T-cell (primary cell): ENCODE data around the gene ACAN. TPM values are rescaled to one million over a fixed set of nuclear protein-coding genes. Genes with fewer than 3 reads are reported as not detected.

Source experiments
- ATAC-seq, 4 experiments: fragments of 200-7000 bp in 3 of 4; fragments of 150-1000 bp in 1 of 4; cut with Tn5 transposase; replicated peaks in 1 of 4; 1 replicate in 3 of 4; 2 replicates in 1 of 4; pipeline ENCODE4 v1.10.0; 2021; ENCODE audit warnings: moderate library complexity in 3 of 4, mild to moderate bottlenecking in 2 of 4, moderate number of reproducible peaks in 1 of 4
- CTCF ChIA-PET, 2 donors: fragments of 300-600 bp; sonication (Branson Sonifier 250); formaldehyde crosslinking; loops; one replicate each; lab custom pipeline; 2022; ENCODE audit warnings: antibody characterized with exemption in 2 of 2; lab: Charles Lee
- POLR2A ChIA-PET, 2 donors: fragments of 300-600 bp; sonication (Branson Sonifier 250); formaldehyde crosslinking; loops; one replicate each; lab custom pipeline; 2022; ENCODE audit warnings: antibody characterized with exemption in 2 of 2; lab: Charles Lee
- DNase-seq, 35 experiments: peaks; one replicate each; pipeline versions ENCODE4 v3.0.0 to v3.0.0-alpha.2; 2013 to 2023
- H3K27ac ChIP-seq: one replicate; pipeline ENCODE4 v1.5.1; 2013; ENCODE audit warnings: low read length
- H3K27me3 ChIP-seq, 2 experiments: replicated peaks in 1 of 2; 1 replicate in 1 of 2; 2 replicates in 1 of 2; pipeline versions ENCODE4 v1.6.1 to v1.7.0; 2013; ENCODE audit warnings: low read length in 1 of 2, mixed read lengths in 1 of 2; ENCODE audit not compliant: control insufficient read depth in 2 of 2, insufficient read depth in 2 of 2; ENCODE audit errors: extremely low read depth in 1 of 2
- H3K36me3 ChIP-seq, 2 donors: 1 replicate in 1 of 2; 2 replicates in 1 of 2; pipeline versions ENCODE4 v1.6.1 to v1.7.0; 2013; ENCODE audit warnings: low read length in 1 of 2; ENCODE audit not compliant: control insufficient read depth in 2 of 2, insufficient read depth in 1 of 2; ENCODE audit errors: extremely low read depth in 1 of 2
- H3K4me1 ChIP-seq, 2 experiments: 1 replicate in 1 of 2; 2 replicates in 1 of 2; pipeline versions ENCODE4 v1.6.1 to v1.7.0; 2013; ENCODE audit warnings: low read length in 2 of 2, mixed read lengths in 1 of 2; ENCODE audit not compliant: insufficient read depth in 2 of 2, control insufficient read depth in 1 of 2; ENCODE audit errors: extremely low read depth in 1 of 2
- H3K4me3 ChIP-seq, 2 donors: 1 replicate in 1 of 2; 2 replicates in 1 of 2; pipeline versions ENCODE4 v1.5.1 to v1.7.0; 2013; ENCODE audit warnings: mild to moderate bottlenecking in 2 of 2, low read length in 1 of 2, moderate library complexity in 1 of 2; ENCODE audit not compliant: control insufficient read depth in 1 of 2; ENCODE audit errors: extremely low read depth in 1 of 2
- H3K9me3 ChIP-seq: 2 replicates; pipeline ENCODE4 v1.7.0; 2013
- H3K27ac Mint-ChIP-seq, 2 donors: one replicate each; pipeline ENCODE4 v1.8.0; 2020 to 2021; ENCODE audit warnings: mild to moderate bottlenecking in 2 of 2, mixed read lengths in 2 of 2
- H3K27me3 Mint-ChIP-seq, 2 donors: one replicate each; pipeline ENCODE4 v1.8.0; 2021 to 2022; ENCODE audit warnings: mixed read lengths in 2 of 2
- H3K36me3 Mint-ChIP-seq: one replicate; pipeline ENCODE4 v1.8.0; 2021; ENCODE audit warnings: mixed read lengths
- H3K4me1 Mint-ChIP-seq, 3 donors: one replicate each; pipeline ENCODE4 v1.8.0; 2020 to 2022; ENCODE audit warnings: mixed read lengths in 3 of 3, mild to moderate bottlenecking in 1 of 3
- H3K4me3 Mint-ChIP-seq, 3 donors: one replicate each; pipeline ENCODE4 v1.8.0; 2020 to 2022; ENCODE audit warnings: mild to moderate bottlenecking in 3 of 3, mixed read lengths in 3 of 3, moderate library complexity in 3 of 3
- H3K9me3 Mint-ChIP-seq, 3 donors: one replicate each; pipeline ENCODE4 v1.8.0; 2020 to 2022; ENCODE audit warnings: mixed read lengths in 3 of 3
- WGBS: methylation state at CpG from one replicate; pipeline ENCODE4 v1.1.5; 2013; ENCODE audit warnings: missing lambda C conversion rate; ENCODE audit not compliant: insufficient coverage; 5-methylcytosine and 5-hydroxymethylcytosine counted together
- total RNA-seq, 35 experiments: library from RNA in 6 of 35; stranded (reverse) in 6 of 35; fragments of 120-200 nt in 1 of 35; gene quantifications; one replicate each; pipeline versions ENCODE4 v1.2.1 to v1.2.4 and lab custom pipeline; 2013 to 2026

Gene ACAN
- total RNA-seq, 5 donors from 2014 or later (not counting 1 experiment from before 2014, with no cell fraction given) = not detected

- ATAC-seq (no peak), DNase-seq (peak in 1 of 35 experiments; percentile 2)
- CTCF ChIA-PET = no interaction called here
- Histone ChIP-seq H3K9me3 (no peaks in the 10 kb centered on the region), H3K36me3 (no peaks in the 10 kb centered on the region), H3K4me3 (no peak overlapping the region), H3K27me3 (peaks cover 0 to 18% of the 10 kb centered on the region in 2 experiments), H3K27ac (no peak overlapping the region), H3K4me1 (no peaks in the 10 kb centered on the region)
- H3K27me3 Mint-ChIP-seq = peaks cover 15 to 24% of the 10 kb centered on the region in 2 donors
- H3K4me3 Mint-ChIP-seq = no peak overlapping the region
- WGBS = 55% methylated on average over 3 of the region's 3 CpGs
- no peaks in the 10 kb centered on the region for H3K9me3 Mint-ChIP-seq
- POLR2A ChIA-PET = no interaction called here
- H3K36me3 Mint-ChIP-seq = no peaks in the 10 kb centered on the region
- no peaks in the 10 kb centered on the region for H3K4me1 Mint-ChIP-seq
- no peak overlapping the region for H3K27ac Mint-ChIP-seq
Observed at GRCh38 chr15:88788036-88788435, 15.2 kb upstream of the ACAN start.

GRCh38 chr15:88788816-88789215 is 14.4 kb upstream of the ACAN start:
- Mint-ChIP-seq H3K27ac (no peak overlapping the region), H3K36me3 (no peaks in the 10 kb centered on the region), H3K9me3 (no peaks in the 10 kb centered on the region), H3K27me3 (peaks cover 15 to 29% of the 10 kb centered on the region in 2 donors), H3K4me1 (no peaks in the 10 kb centered on the region), H3K4me3 (no peak overlapping the region)
- H3K36me3 ChIP-seq = no peaks in the 10 kb centered on the region
- DNase-seq (no peak), ATAC-seq (no peak)
- no peak overlapping the region for H3K4me3 ChIP-seq
- peaks cover 0 to 21% of the 10 kb centered on the region in 2 experiments for H3K27me3 ChIP-seq
- no peaks in the 10 kb centered on the region for H3K9me3 ChIP-seq
- no peak overlapping the region for H3K27ac ChIP-seq
- no peaks in the 10 kb centered on the region for H3K4me1 ChIP-seq
- ChIA-PET CTCF (no interaction called here), POLR2A (no interaction called here)

- H3K9me3 ChIP-seq = no peaks in the 10 kb centered on the region
- DNase-seq = no peak
- no peaks in the 10 kb centered on the region for H3K9me3 Mint-ChIP-seq
- ATAC-seq = no peak
- WGBS = 81% methylated on average over 6 of the region's 7 CpGs
- H3K27me3 ChIP-seq = peaks cover 0 to 29% of the 10 kb centered on the region in 2 experiments
- no peak overlapping the region for H3K27ac Mint-ChIP-seq
- POLR2A ChIA-PET = no interaction called here
- H3K27me3 Mint-ChIP-seq = peaks cover 23 to 39% of the 10 kb centered on the region in 2 donors
- H3K4me3 ChIP-seq = no peak overlapping the region
- H3K4me1 ChIP-seq = no peaks in the 10 kb centered on the region
- H3K4me1 Mint-ChIP-seq = no peaks in the 10 kb centered on the region
- H3K4me3 Mint-ChIP-seq = no peak overlapping the region
- CTCF ChIA-PET = no interaction called here
- no peaks in the 10 kb centered on the region for H3K36me3 Mint-ChIP-seq
- no peak overlapping the region for H3K27ac ChIP-seq
- no peaks in the 10 kb centered on the region for H3K36me3 ChIP-seq
Observed at GRCh38 chr15:88790486-88790885, 12.8 kb upstream of the ACAN start.

- ATAC-seq (no peak), DNase-seq (no peak)
- peaks cover 0 to 36% of the 10 kb centered on the region in 2 experiments for H3K27me3 ChIP-seq
- H3K9me3 ChIP-seq = no peaks in the 10 kb centered on the region
- Mint-ChIP-seq H3K27ac (no peak overlapping the region), H3K36me3 (no peaks in the 10 kb centered on the region), H3K4me3 (no peak overlapping the region), H3K9me3 (no peaks in the 10 kb centered on the region), H3K27me3 (peaks cover 31 to 46% of the 10 kb centered on the region in 2 donors), H3K4me1 (no peaks in the 10 kb centered on the region)
- no peak overlapping the region for H3K4me3 ChIP-seq
- no CpG with 5 or more reads among the region's 1 CpG for WGBS
- no peak overlapping the region for H3K27ac ChIP-seq
- POLR2A ChIA-PET = no interaction called here
- H3K4me1 ChIP-seq = no peaks in the 10 kb centered on the region
- no peaks in the 10 kb centered on the region for H3K36me3 ChIP-seq
- CTCF ChIA-PET = no interaction called here
Observed at GRCh38 chr15:88791637-88792036, 11.6 kb upstream of the ACAN start.

GRCh38 chr15:88792342-88793282 is 10.6 kb upstream of the ACAN start:
- no peaks in the 10 kb centered on the region for H3K4me1 ChIP-seq
- Mint-ChIP-seq H3K36me3 (no peaks in the 10 kb centered on the region), H3K27ac (no peak overlapping the region), H3K9me3 (no peaks in the 10 kb centered on the region), H3K27me3 (peaks cover 36 to 53% of the 10 kb centered on the region in 2 donors), H3K4me1 (no peaks in the 10 kb centered on the region), H3K4me3 (no peak overlapping the region)
- DNase-seq (no peak), ATAC-seq (no peak)
- POLR2A ChIA-PET = no interaction called here
- CTCF ChIA-PET = no interaction called here
- peaks cover 0 to 36% of the 10 kb centered on the region in 2 experiments for H3K27me3 ChIP-seq
- H3K36me3 ChIP-seq = no peaks in the 10 kb centered on the region
- 32% methylated on average over 16 of the region's 22 CpGs for WGBS
- no peaks in the 10 kb centered on the region for H3K9me3 ChIP-seq
- H3K4me3 ChIP-seq = no peak overlapping the region
- H3K27ac ChIP-seq = no peak overlapping the region

GRCh38 chr15:88794001-88794400 is 9.2 kb upstream of the ACAN start:
- no peaks in the 10 kb centered on the region for H3K36me3 ChIP-seq
- ChIA-PET CTCF (no interaction called here), POLR2A (no interaction called here)
- peak in 1 of 35 experiments; percentile 4 for DNase-seq
- no peaks in the 10 kb centered on the region for H3K9me3 Mint-ChIP-seq
- H3K4me1 Mint-ChIP-seq = no peaks in the 10 kb centered on the region
- no peak for ATAC-seq
- H3K4me3 Mint-ChIP-seq = no peak overlapping the region
- H3K4me1 ChIP-seq = no peaks in the 10 kb centered on the region
- no peaks in the 10 kb centered on the region for H3K36me3 Mint-ChIP-seq
- no peak overlapping the region for H3K4me3 ChIP-seq
- no peak overlapping the region for H3K27ac Mint-ChIP-seq
- no peaks in the 10 kb centered on the region for H3K9me3 ChIP-seq
- H3K27ac ChIP-seq = no peak overlapping the region
- WGBS = 92% methylated on average over 2 of the region's 5 CpGs
- peaks cover 0 to 42% of the 10 kb centered on the region in 2 experiments for H3K27me3 ChIP-seq
- H3K27me3 Mint-ChIP-seq = peaks cover 47 to 62% of the 10 kb centered on the region in 2 donors
